Fibroblast of pulmonary artery (primary cell): ENCODE data around the gene PTCD1.

Experiments
- DNase-seq: peaks from one replicate; pipeline ENCODE4 v3.0.0-alpha.2; 2010; ENCODE audit warnings: low read depth
- H3K4me3 ChIP-seq: replicated peaks from 2 replicates; pipeline ENCODE4 v1.5.1; 2011; ENCODE audit warnings: low read depth, mild to moderate bottlenecking, control low read depth, low read length, moderate library complexity
- CTCF ChIP-seq: IDR thresholded peaks from 2 replicates; pipeline ENCODE4 v1.5.1; 2011; ENCODE audit warnings: mild to moderate bottlenecking, control low read depth, low read length, inconsistent platforms; ENCODE audit errors: missing control alignments

Gene PTCD1

GRCh38 chr7:99409192-99409572 lies 29.4 kb downstream of the PTCD1 start:
- TF ChIP-seq CTCF = no peak
- H3K4me3 ChIP-seq = peak overlapping the region; percentile 100
- DNase-seq = no peak

GRCh38 chr7:99408379-99409191 lies 30.0 kb downstream of the PTCD1 start, which contains the start of the genes BUD31 and PDAP1:
TSS of gene BUD31 (plus strand) at chr7:99408969. CDS start at chr7:99411093, 2,124 bp downstream.
TSS of gene PDAP1 (minus strand) at chr7:99408597. CDS start at chr7:99408548, 49 bp downstream.
- peak within 1 kb of the TSS; percentile 100 for H3K4me3 ChIP-seq
- TF ChIP-seq CTCF = no peak
- DNase-seq = peak; percentile 96

- peak overlapping the region; percentile 100 for H3K4me3 ChIP-seq
- no peak for TF ChIP-seq CTCF
- DNase-seq = peak; percentile 74
Measured at GRCh38 chr7:99407872-99408378, 30.7 kb downstream of the PTCD1 start.

- TF ChIP-seq CTCF = no peak
- no peak overlapping the region for H3K4me3 ChIP-seq
- no peak for DNase-seq
Measured at GRCh38 chr7:99406557-99406956, 32.0 kb downstream of the PTCD1 start.

GRCh38 chr7:99404977-99405320 lies 33.6 kb downstream of the PTCD1 start:
- H3K4me3 ChIP-seq = no peak overlapping the region
- no peak for TF ChIP-seq CTCF
- DNase-seq = no peak

GRCh38 chr7:99404235-99404976 lies 34.2 kb downstream of the PTCD1 start:
- no peak for TF ChIP-seq CTCF
- DNase-seq = no peak
- no peak overlapping the region for H3K4me3 ChIP-seq
